GM18951 (cell line): Measurements from ENCODE around the gene RPL27A.

Experiments
- POLR2A ChIP-seq: IDR thresholded peaks from 4 replicates; pipeline ENCODE4 v1.6.1; 2011; ENCODE audit warnings: mild to moderate bottlenecking; ENCODE audit not compliant: insufficient read length, insufficient read depth; ENCODE audit errors: extremely low read depth
- in situ Hi-C: fragments of 300-500 bp; cut with MboI; formaldehyde crosslinking; loops from one replicate; pipeline ENCODE4 v1.12.0; 2022; ENCODE audit warnings: low sequenced_read_pairs, mixed read lengths, inconsistent platforms; ENCODE audit not compliant: unreplicated experiment

RPL27A gene

GRCh38 chr11:8684600-8685290 is 2.2 kb downstream of the RPL27A start:
- TF ChIP-seq POLR2A: no peak
- in situ Hi-C loops: no loop called here

- no peak for TF ChIP-seq POLR2A
- in situ Hi-C loops: no loop called here
Measured at GRCh38 chr11:8685306-8685705, 2.7 kb downstream of the RPL27A start.

- in situ Hi-C loops: no loop called here
- no peak for TF ChIP-seq POLR2A
Measured at GRCh38 chr11:8685820-8686219, 3.2 kb downstream of the RPL27A start.

- no peak for TF ChIP-seq POLR2A
- in situ Hi-C loops: no loop called here
Measured at GRCh38 chr11:8686325-8686724, 3.7 kb downstream of the RPL27A start.

GRCh38 chr11:8688414-8689362 is 6.1 kb downstream of the RPL27A start:
- in situ Hi-C loops: no loop called here
- TF ChIP-seq POLR2A: peak; percentile 91

GRCh38 chr11:8689726-8690255 is 7.2 kb downstream of the RPL27A start:
- in situ Hi-C loops: no loop called here
- no peak for TF ChIP-seq POLR2A

GRCh38 chr11:8690374-8691342 is 8.1 kb downstream of the RPL27A start:
- no peak for TF ChIP-seq POLR2A
- in situ Hi-C loops: no loop called here

- in situ Hi-C loops: no loop called here
- TF ChIP-seq POLR2A: no peak
Measured at GRCh38 chr11:8691601-8692000, 9.0 kb downstream of the RPL27A start.

- in situ Hi-C loops: no loop called here
Measured at GRCh38 chr11:8692417-8692816, 9.8 kb downstream of the RPL27A start.

GRCh38 chr11:8693010-8693551 is 10.5 kb downstream of the RPL27A start:
- in situ Hi-C loops: no loop called here
- TF ChIP-seq POLR2A: no peak

More at GRCh38 chr11:8692417-8692816, 9.8 kb downstream of the RPL27A start:
- TF ChIP-seq POLR2A: no peak

- no peak for TF ChIP-seq POLR2A
- in situ Hi-C loops: no loop called here
Measured at GRCh38 chr11:8693555-8693954, 11.0 kb downstream of the RPL27A start.

GRCh38 chr11:8694137-8694536 is 11.5 kb downstream of the RPL27A start:
- in situ Hi-C loops: no loop called here
- TF ChIP-seq POLR2A: no peak

- in situ Hi-C loops: no loop called here
Measured at GRCh38 chr11:8697054-8697453, 14.5 kb downstream of the RPL27A start.

More at GRCh38 chr11:8697054-8697453, 14.5 kb downstream of the RPL27A start:
- no peak for TF ChIP-seq POLR2A
